ENCODE measurements around the gene KRTAP5-7. TPM values are rescaled to one million over a fixed set of nuclear protein-coding genes. Genes with fewer than 3 reads are reported as not detected.

Gene KRTAP5-7
- total and polyA plus RNA-seq, 4 donors = 0.19 TPM; not detected in 3

DNA sequence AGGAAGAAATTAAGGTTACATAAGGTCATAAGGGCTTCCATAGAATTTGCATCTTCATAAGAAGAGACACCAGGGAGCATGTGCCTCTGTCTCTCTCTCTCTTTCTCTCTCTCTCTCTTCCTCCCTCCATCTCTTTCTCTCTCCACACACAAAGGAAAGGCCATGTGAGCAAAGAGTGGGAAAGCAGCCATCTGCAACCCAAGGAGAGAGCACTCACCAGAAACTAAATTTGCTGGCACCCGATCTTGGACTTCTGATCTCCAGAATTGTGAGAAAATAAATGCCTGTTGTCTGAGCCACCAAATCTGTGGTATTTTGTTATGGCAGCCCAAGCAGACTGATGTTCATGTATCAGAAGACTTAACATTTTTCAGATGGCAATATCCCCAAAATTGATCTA is 31.9 kb downstream of the KRTAP5-7 start:
- no peak overlapping the region for H3K27ac ChIP-seq (ENCODE audit: low read depth in 1 of 2, low read length in 2 of 2)
- H3K9ac ChIP-seq (ENCODE audit: low read depth in 1 of 2, low read length in 2 of 2) = no peak overlapping the region
- peaks cover 0 to 3% (median 2%) of the 10 kb centered on the region in 4 donors for H3K4me1 ChIP-seq (ENCODE audit: control insufficient read depth in 4 of 4, insufficient read depth in 4 of 4, low read length in 3 of 4)
- no peak for DNase-seq (ENCODE audit: low spot score)
- no peaks in the 10 kb centered on the region for H3K36me3 ChIP-seq (ENCODE audit: control insufficient read depth in 4 of 4, insufficient read depth in 3 of 4, low read depth in 1 of 4, low read length in 3 of 4)
- no peaks in the 10 kb centered on the region for H3K9me3 ChIP-seq (ENCODE audit: control insufficient read depth in 4 of 4, low read length in 3 of 4)
- TF ChIP-seq SP1 (IDR thresholded peaks at IDR 0.05) (no peak), FOXA2 (IDR thresholded peaks at IDR 0.05) (no peak)
- no peaks in the 10 kb centered on the region for H3K27me3 ChIP-seq (ENCODE audit: control insufficient read depth in 4 of 4, insufficient read depth in 4 of 4, low read length in 3 of 4)
- WGBS = 89% methylated on average over 1 of the region's 1 CpG
- no peak overlapping the region for H3K4me3 ChIP-seq (ENCODE audit: low read depth in 1 of 3, low read length in 3 of 3)

DNA sequence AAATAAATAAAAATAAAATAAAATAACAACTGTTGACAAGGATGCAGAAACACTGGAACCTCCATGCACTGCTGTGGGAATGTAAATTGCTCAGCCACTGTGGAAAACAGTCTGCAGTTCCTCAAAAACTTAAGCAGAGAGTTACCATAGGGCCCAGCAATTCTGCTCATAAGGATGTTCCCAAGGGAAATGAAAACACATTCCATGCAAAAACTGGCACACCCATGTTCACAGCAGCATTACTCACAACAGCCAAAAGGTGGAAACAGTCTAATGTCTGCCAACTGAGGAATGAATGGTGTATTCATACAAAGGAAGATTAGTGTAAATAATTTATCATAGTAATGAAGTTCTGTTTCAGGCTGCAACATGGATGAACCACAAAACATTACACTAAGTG is 35.1 kb downstream of the KRTAP5-7 start:
- H3K4me3 ChIP-seq (ENCODE audit: low read depth in 1 of 3, low read length in 3 of 3) = no peak overlapping the region
- TF ChIP-seq YY1 (IDR thresholded peaks at IDR 0.05) = no peak
- TF ChIP-seq HNF4G (IDR thresholded peaks at IDR 0.05) = no peak
- no peak for TF ChIP-seq EGR1 (IDR thresholded peaks at IDR 0.05; ENCODE audit: low read depth in 2 of 2)
- no peak for TF ChIP-seq RXRA (IDR thresholded peaks at IDR 0.05)
- TF ChIP-seq FOXA1 (IDR thresholded peaks at IDR 0.05) = no peak
- TF ChIP-seq, protein P1, sequence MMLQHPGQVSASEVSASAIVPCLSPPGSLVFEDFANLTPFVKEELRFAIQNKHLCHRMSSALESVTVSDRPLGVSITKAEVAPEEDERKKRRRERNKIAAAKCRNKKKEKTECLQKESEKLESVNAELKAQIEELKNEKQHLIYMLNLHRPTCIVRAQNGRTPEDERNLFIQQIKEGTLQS (IDR thresholded peaks at IDR 0.05) = no peak
- TF ChIP-seq, protein P2, sequence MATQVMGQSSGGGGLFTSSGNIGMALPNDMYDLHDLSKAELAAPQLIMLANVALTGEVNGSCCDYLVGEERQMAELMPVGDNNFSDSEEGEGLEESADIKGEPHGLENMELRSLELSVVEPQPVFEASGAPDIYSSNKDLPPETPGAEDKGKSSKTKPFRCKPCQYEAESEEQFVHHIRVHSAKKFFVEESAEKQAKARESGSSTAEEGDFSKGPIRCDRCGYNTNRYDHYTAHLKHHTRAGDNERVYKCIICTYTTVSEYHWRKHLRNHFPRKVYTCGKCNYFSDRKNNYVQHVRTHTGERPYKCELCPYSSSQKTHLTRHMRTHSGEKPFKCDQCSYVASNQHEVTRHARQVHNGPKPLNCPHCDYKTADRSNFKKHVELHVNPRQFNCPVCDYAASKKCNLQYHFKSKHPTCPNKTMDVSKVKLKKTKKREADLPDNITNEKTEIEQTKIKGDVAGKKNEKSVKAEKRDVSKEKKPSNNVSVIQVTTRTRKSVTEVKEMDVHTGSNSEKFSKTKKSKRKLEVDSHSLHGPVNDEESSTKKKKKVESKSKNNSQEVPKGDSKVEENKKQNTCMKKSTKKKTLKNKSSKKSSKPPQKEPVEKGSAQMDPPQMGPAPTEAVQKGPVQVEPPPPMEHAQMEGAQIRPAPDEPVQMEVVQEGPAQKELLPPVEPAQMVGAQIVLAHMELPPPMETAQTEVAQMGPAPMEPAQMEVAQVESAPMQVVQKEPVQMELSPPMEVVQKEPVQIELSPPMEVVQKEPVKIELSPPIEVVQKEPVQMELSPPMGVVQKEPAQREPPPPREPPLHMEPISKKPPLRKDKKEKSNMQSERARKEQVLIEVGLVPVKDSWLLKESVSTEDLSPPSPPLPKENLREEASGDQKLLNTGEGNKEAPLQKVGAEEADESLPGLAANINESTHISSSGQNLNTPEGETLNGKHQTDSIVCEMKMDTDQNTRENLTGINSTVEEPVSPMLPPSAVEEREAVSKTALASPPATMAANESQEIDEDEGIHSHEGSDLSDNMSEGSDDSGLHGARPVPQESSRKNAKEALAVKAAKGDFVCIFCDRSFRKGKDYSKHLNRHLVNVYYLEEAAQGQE (IDR thresholded peaks at IDR 0.05) = no peak
- TF ChIP-seq RAD21 (IDR thresholded peaks at IDR 0.05) = no peak
- TF ChIP-seq, protein P3, sequence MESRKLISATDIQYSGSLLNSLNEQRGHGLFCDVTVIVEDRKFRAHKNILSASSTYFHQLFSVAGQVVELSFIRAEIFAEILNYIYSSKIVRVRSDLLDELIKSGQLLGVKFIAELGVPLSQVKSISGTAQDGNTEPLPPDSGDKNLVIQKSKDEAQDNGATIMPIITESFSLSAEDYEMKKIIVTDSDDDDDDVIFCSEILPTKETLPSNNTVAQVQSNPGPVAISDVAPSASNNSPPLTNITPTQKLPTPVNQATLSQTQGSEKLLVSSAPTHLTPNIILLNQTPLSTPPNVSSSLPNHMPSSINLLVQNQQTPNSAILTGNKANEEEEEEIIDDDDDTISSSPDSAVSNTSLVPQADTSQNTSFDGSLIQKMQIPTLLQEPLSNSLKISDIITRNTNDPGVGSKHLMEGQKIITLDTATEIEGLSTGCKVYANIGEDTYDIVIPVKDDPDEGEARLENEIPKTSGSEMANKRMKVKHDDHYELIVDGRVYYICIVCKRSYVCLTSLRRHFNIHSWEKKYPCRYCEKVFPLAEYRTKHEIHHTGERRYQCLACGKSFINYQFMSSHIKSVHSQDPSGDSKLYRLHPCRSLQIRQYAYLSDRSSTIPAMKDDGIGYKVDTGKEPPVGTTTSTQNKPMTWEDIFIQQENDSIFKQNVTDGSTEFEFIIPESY (IDR thresholded peaks at IDR 0.05) = no peak
- TF ChIP-seq, protein P4, sequence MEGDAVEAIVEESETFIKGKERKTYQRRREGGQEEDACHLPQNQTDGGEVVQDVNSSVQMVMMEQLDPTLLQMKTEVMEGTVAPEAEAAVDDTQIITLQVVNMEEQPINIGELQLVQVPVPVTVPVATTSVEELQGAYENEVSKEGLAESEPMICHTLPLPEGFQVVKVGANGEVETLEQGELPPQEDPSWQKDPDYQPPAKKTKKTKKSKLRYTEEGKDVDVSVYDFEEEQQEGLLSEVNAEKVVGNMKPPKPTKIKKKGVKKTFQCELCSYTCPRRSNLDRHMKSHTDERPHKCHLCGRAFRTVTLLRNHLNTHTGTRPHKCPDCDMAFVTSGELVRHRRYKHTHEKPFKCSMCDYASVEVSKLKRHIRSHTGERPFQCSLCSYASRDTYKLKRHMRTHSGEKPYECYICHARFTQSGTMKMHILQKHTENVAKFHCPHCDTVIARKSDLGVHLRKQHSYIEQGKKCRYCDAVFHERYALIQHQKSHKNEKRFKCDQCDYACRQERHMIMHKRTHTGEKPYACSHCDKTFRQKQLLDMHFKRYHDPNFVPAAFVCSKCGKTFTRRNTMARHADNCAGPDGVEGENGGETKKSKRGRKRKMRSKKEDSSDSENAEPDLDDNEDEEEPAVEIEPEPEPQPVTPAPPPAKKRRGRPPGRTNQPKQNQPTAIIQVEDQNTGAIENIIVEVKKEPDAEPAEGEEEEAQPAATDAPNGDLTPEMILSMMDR (IDR thresholded peaks at IDR 0.05; ENCODE audit: low read depth, low read length, missing input control) = no peak
- no peak overlapping the region for H3K27ac ChIP-seq (ENCODE audit: low read depth in 1 of 2, low read length in 2 of 2)
- no peaks in the 10 kb centered on the region for H3K9me3 ChIP-seq (ENCODE audit: control insufficient read depth in 4 of 4, low read length in 3 of 4)
- no peaks in the 10 kb centered on the region for H3K27me3 ChIP-seq (ENCODE audit: control insufficient read depth in 4 of 4, insufficient read depth in 4 of 4, low read length in 3 of 4)
- peaks cover 0 to 4% (median 3%) of the 10 kb centered on the region in 4 donors for H3K4me1 ChIP-seq (ENCODE audit: control insufficient read depth in 4 of 4, insufficient read depth in 4 of 4, low read length in 3 of 4)
- H3K36me3 ChIP-seq (ENCODE audit: control insufficient read depth in 4 of 4, insufficient read depth in 3 of 4, low read depth in 1 of 4, low read length in 3 of 4) = no peaks in the 10 kb centered on the region
- no peak overlapping the region for H3K9ac ChIP-seq (ENCODE audit: low read depth in 1 of 2, low read length in 2 of 2)
- DNase-seq (ENCODE audit: low spot score) = no peak
